AG04449 (cell line): Measurements from ENCODE around the gene SLC35B1.

ENCODE experiments used
- CTCF ChIA-PET: fragments of 350-600 bp; formaldehyde crosslinking; extraction: SDS; loops from one replicate; lab custom pipeline; 2021; ENCODE audit warnings: antibody characterized with exemption; lab: Yijun Ruan, JAX
- POLR2A ChIA-PET: fragments of 400-600, 350-600 bp; formaldehyde crosslinking; extraction: SDS; loops from one replicate; lab custom pipeline; 2020; ENCODE audit warnings: antibody characterized with exemption, inconsistent platforms; lab: Yijun Ruan, JAX
- DNase-seq: peaks from one replicate; pipeline ENCODE4 v3.0.0-alpha.2; 2010; ENCODE audit warnings: low read depth, low spot score
- H3K4me3 ChIP-seq: 2 replicates; pipeline ENCODE4 v1.5.1; 2011; ENCODE audit warnings: low read depth, mild to moderate bottlenecking, control low read depth, low read length
- CTCF ChIP-seq: IDR thresholded peaks from one replicate; pipeline ENCODE4 v1.5.1; 2011; ENCODE audit warnings: mild to moderate bottlenecking, moderate library complexity, low read length, control low read depth, inconsistent platforms; ENCODE audit not compliant: insufficient read depth; ENCODE audit errors: missing control alignments

Gene SLC35B1

DNA sequence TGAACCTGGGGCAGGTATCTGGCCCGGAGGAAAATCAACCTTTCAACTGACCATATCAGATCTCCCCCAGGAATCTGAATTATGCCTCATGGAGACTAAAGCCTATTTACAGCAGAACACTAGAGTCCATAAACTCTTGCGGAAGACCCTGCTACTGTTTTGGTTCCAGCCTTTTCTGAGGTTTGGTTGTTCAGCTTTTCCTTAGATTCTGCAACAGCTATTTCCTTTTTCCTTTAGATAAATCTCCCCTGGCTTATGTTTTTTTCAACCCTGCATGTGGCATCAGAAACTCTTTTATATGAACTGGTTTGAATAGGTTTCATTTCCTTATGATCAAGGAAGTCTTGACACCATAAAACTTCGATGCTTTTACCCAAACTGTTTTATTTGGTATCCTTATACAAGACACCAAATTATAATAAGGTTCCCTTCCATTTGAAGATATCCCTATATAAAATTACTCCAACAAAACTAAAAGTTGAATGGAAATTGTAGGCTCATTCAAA lies 43.0 kb downstream of the SLC35B1 start:
- POLR2A ChIA-PET: no interaction called here
- CTCF ChIA-PET: interaction anchor here (1.1 kb wide), 1 partner anchor 37 kb away, joined by 4 read pairs; no protein-coding TSS in a partner anchor
- H3K4me3 ChIP-seq: no peak overlapping the region
- DNase-seq: no peak
- TF ChIP-seq CTCF: no peak

GRCh38 chr17:49659661-49660382 lies 47.9 kb downstream of the SLC35B1 start:
- CTCF ChIA-PET: interaction anchor here (0.7 kb wide), 1 partner anchor 90 kb away, joined by 3 read pairs; no protein-coding TSS in a partner anchor
- no peak for TF ChIP-seq CTCF
- H3K4me3 ChIP-seq: no peak overlapping the region
- no peak for DNase-seq
- POLR2A ChIA-PET: no interaction called here

- DNase-seq: no peak
- ChIA-PET CTCF (no interaction called here), POLR2A (interaction anchor here (1.3 kb wide), 1 partner anchor 9 kb away, joined by 3 read pairs; no protein-coding TSS in a partner anchor)
- no peak for TF ChIP-seq CTCF
- H3K4me3 ChIP-seq: no peak overlapping the region
These were observed 51.5 kb downstream of the SLC35B1 start for GRCh38 chr17:49656247-49656646.
